HEK293 (cell line): ENCODE data around the gene MARK3.

Experiments used
- CTCF ChIA-PET: fragments of 350-600 bp; formaldehyde crosslinking; extraction: SDS; loops from one replicate; lab custom pipeline; 2021; ENCODE audit warnings: antibody characterized with exemption; lab: Yijun Ruan, JAX
- POLR2A ChIA-PET: fragments of 300-600 bp; formaldehyde crosslinking; extraction: SDS; loops from one replicate; lab custom pipeline; 2020; ENCODE audit warnings: antibody characterized with exemption, inconsistent platforms; lab: Yijun Ruan, JAX
- H3K27ac ChIP-seq: fragments of 200-500 bp; sonication (Bioruptor generic); 2 replicates; pipeline ENCODE4 v1.5.1; 2014; ENCODE audit warnings: low read depth, low read length, control low read depth, inconsistent platforms; ENCODE audit errors: extremely low read depth
- H3K36me3 ChIP-seq, 2 experiments: fragments of 200-500 bp in 1 of 2; sonication (Bioruptor generic) in 1 of 2; 1 replicate in 1 of 2; 2 replicates in 1 of 2; pipeline ENCODE4 v1.5.1; 2014 to 2017; ENCODE audit warnings: inconsistent platforms in 2 of 2, low read length in 2 of 2; ENCODE audit not compliant: control insufficient read depth in 2 of 2, insufficient read depth in 1 of 2
- H3K4me1 ChIP-seq: fragments of 200-500 bp; sonication (Bioruptor generic); 2 replicates; pipeline ENCODE4 v1.5.1; 2014; ENCODE audit warnings: mild to moderate bottlenecking, low read length, inconsistent platforms; ENCODE audit not compliant: control insufficient read depth, insufficient read depth
- H3K4me3 ChIP-seq: 2 replicates; pipeline ENCODE4 v1.5.1; 2011; ENCODE audit warnings: low read depth, mild to moderate bottlenecking, control low read depth, low read length, moderate library complexity
- H3K9me3 ChIP-seq: fragments of 200-500 bp; sonication (Bioruptor generic); 2 replicates; pipeline ENCODE4 v1.5.1; 2014; ENCODE audit warnings: low read depth, low read length, inconsistent platforms; ENCODE audit not compliant: control insufficient read depth, insufficient read depth
- GLI4 ChIP-seq: fragments of 450-650 bp; formaldehyde crosslinking; IDR thresholded peaks from 2 replicates; pipeline ENCODE4 v1.5.1; 2016; ENCODE audit warnings: missing biosample characterization, missing genetic modification characterization
- GLIS1 ChIP-seq: fragments of 450-650 bp; formaldehyde crosslinking; IDR thresholded peaks from 2 replicates; pipeline ENCODE4 v1.5.1; 2016; ENCODE audit warnings: missing biosample characterization, missing genetic modification characterization
- OSR2 ChIP-seq: fragments of 450-650 bp; formaldehyde crosslinking; IDR thresholded peaks from 2 replicates; pipeline ENCODE4 v1.5.1; 2016; ENCODE audit warnings: missing biosample characterization, missing genetic modification characterization
- SCRT1 ChIP-seq: fragments of 450-650 bp; formaldehyde crosslinking; IDR thresholded peaks from 2 replicates; pipeline ENCODE4 v1.5.1; 2016; ENCODE audit warnings: missing biosample characterization, missing genetic modification characterization, borderline replicate concordance
- SCRT2 ChIP-seq: fragments of 450-650 bp; formaldehyde crosslinking; IDR thresholded peaks from 2 replicates; pipeline ENCODE4 v1.5.1; 2016; ENCODE audit warnings: missing biosample characterization, missing genetic modification characterization
- TRIM28 ChIP-seq: IDR thresholded peaks from 2 replicates; pipeline ENCODE4 v1.6.1; 2011; ENCODE audit warnings: low read length, control low read depth, borderline replicate concordance
- WT1 ChIP-seq: fragments of 450-650 bp; formaldehyde crosslinking; IDR thresholded peaks from 2 replicates; pipeline ENCODE4 v1.5.1; 2016; ENCODE audit warnings: missing biosample characterization, missing genetic modification characterization
- ZBTB17 ChIP-seq: fragments of 450-650 bp; formaldehyde crosslinking; IDR thresholded peaks from 2 replicates; pipeline ENCODE4 v1.5.1; 2016; ENCODE audit warnings: missing biosample characterization, missing genetic modification characterization
- ZEB2 ChIP-seq: fragments of 450-650 bp; formaldehyde crosslinking; IDR thresholded peaks from 2 replicates; pipeline ENCODE4 v1.5.1; 2016; ENCODE audit warnings: missing biosample characterization, missing genetic modification characterization
- ZFHX2 ChIP-seq: fragments of 450-650 bp; formaldehyde crosslinking; conservative IDR thresholded peaks from 2 replicates; pipeline ENCODE4 v1.5.1; 2016; ENCODE audit warnings: missing biosample characterization, missing genetic modification characterization
- ZNF121 ChIP-seq: fragments of 450-650 bp; formaldehyde crosslinking; IDR thresholded peaks from 2 replicates; pipeline ENCODE4 v1.5.1; 2016; ENCODE audit warnings: missing biosample characterization, missing genetic modification characterization
- ZNF521 ChIP-seq: fragments of 450-650 bp; formaldehyde crosslinking; IDR thresholded peaks from 2 replicates; pipeline ENCODE4 v1.5.1; 2017; ENCODE audit warnings: missing biosample characterization, mild to moderate bottlenecking, missing genetic modification characterization
- ZNF561 ChIP-seq: fragments of 450-650 bp; IDR thresholded peaks from 2 replicates; pipeline ENCODE4 v1.5.1; 2018; ENCODE audit warnings: missing biosample characterization, missing genetic modification characterization, borderline replicate concordance
- ZNF600 ChIP-seq: fragments of 450-650 bp; formaldehyde crosslinking; IDR thresholded peaks from 2 replicates; pipeline ENCODE4 v1.5.1; 2016; ENCODE audit warnings: missing biosample characterization, missing genetic modification characterization
- ZNF629 ChIP-seq: fragments of 450-650 bp; formaldehyde crosslinking; IDR thresholded peaks from 2 replicates; pipeline ENCODE4 v1.5.1; 2017; ENCODE audit warnings: missing biosample characterization, missing genetic modification characterization
- ZNF660 ChIP-seq: fragments of 450-650 bp; IDR thresholded peaks from 2 replicates; pipeline ENCODE4 v1.5.1; 2018; ENCODE audit warnings: missing biosample characterization, mild to moderate bottlenecking, missing genetic modification characterization
- TF ChIP-seq, protein P1 (sequence below): fragments of 450-650 bp; formaldehyde crosslinking; conservative IDR thresholded peaks from 2 replicates; pipeline ENCODE4 v1.5.1; 2016; ENCODE audit warnings: low read depth, missing biosample characterization, missing genetic modification characterization
- TF ChIP-seq, protein P2 (sequence below): fragments of 450-650 bp; formaldehyde crosslinking; IDR thresholded peaks from 2 replicates; pipeline ENCODE4 v1.5.1; 2016; ENCODE audit warnings: missing biosample characterization, missing genetic modification characterization
- TF ChIP-seq, protein P3 (sequence below): fragments of 450-650 bp; formaldehyde crosslinking; IDR thresholded peaks from 2 replicates; pipeline ENCODE4; 2016; ENCODE audit warnings: missing biosample characterization, missing genetic modification characterization
- TF ChIP-seq, protein P4 (sequence below): fragments of 450-650 bp; formaldehyde crosslinking; IDR thresholded peaks from 2 replicates; pipeline ENCODE4 v1.5.1; 2016; ENCODE audit warnings: missing biosample characterization, missing genetic modification characterization
- TF ChIP-seq, protein P5 (sequence below): fragments of 450-650 bp; formaldehyde crosslinking; IDR thresholded peaks from 2 replicates; pipeline ENCODE4 v1.5.1; 2017; ENCODE audit warnings: missing biosample characterization, missing genetic modification characterization

The MARK3 gene

DNA sequence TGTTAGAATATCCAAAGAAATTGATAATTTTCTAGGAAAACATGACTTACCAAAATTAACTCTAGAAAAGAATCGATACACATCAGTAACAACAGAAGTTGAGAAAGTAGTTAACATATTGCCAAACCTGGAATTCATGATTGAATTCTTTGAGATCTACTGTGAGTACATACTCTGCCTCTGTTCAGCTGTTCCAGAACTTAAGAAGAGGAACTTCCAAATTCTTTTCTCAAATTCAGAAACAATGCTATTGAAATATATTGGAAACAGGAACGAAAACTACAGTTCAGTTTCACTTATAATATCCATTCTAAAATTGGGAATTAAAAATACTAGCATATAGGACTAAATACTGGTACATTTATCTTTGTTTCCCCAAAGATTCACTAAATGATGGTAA, 57.9 kb downstream of the MARK3 start:
- H3K9me3 ChIP-seq: no peaks in the 10 kb centered on the region
- ChIA-PET CTCF (interaction anchor here (0.5 to 0.7 kb wide), 2 partner anchors 16 to 143 kb away, joined by 3 read pairs; no protein-coding TSS in a partner anchor), POLR2A (interaction anchor here (0.6 kb wide), 1 partner anchor 16 kb away, joined by 4 read pairs; no protein-coding TSS in a partner anchor)
- H3K27ac ChIP-seq: no peak overlapping the region
- H3K36me3 ChIP-seq: peaks cover 4 to 6% of the 10 kb centered on the region in 2 experiments; a peak in 2 of 3 replicates
- H3K4me1 ChIP-seq: peaks cover 24% of the 10 kb centered on the region
- TF ChIP-seq ZNF521 (tag by site-specific recombination): no peak
- TF ChIP-seq, protein P1, sequence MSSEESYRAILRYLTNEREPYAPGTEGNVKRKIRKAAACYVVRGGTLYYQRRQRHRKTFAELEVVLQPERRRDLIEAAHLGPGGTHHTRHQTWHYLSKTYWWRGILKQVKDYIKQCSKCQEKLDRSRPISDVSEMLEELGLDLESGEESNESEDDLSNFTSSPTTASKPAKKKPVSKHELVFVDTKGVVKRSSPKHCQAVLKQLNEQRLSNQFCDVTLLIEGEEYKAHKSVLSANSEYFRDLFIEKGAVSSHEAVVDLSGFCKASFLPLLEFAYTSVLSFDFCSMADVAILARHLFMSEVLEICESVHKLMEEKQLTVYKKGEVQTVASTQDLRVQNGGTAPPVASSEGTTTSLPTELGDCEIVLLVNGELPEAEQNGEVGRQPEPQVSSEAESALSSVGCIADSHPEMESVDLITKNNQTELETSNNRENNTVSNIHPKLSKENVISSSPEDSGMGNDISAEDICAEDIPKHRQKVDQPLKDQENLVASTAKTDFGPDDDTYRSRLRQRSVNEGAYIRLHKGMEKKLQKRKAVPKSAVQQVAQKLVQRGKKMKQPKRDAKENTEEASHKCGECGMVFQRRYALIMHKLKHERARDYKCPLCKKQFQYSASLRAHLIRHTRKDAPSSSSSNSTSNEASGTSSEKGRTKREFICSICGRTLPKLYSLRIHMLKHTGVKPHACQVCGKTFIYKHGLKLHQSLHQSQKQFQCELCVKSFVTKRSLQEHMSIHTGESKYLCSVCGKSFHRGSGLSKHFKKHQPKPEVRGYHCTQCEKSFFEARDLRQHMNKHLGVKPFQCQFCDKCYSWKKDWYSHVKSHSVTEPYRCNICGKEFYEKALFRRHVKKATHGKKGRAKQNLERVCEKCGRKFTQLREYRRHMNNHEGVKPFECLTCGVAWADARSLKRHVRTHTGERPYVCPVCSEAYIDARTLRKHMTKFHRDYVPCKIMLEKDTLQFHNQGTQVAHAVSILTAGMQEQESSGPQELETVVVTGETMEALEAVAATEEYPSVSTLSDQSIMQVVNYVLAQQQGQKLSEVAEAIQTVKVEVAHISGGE (tag by site-specific recombination): no peak
- no peak for TF ChIP-seq ZNF121 (tag by site-specific recombination)
- no peak for TF ChIP-seq GLI4
- no peak overlapping the region for H3K4me3 ChIP-seq

DNA sequence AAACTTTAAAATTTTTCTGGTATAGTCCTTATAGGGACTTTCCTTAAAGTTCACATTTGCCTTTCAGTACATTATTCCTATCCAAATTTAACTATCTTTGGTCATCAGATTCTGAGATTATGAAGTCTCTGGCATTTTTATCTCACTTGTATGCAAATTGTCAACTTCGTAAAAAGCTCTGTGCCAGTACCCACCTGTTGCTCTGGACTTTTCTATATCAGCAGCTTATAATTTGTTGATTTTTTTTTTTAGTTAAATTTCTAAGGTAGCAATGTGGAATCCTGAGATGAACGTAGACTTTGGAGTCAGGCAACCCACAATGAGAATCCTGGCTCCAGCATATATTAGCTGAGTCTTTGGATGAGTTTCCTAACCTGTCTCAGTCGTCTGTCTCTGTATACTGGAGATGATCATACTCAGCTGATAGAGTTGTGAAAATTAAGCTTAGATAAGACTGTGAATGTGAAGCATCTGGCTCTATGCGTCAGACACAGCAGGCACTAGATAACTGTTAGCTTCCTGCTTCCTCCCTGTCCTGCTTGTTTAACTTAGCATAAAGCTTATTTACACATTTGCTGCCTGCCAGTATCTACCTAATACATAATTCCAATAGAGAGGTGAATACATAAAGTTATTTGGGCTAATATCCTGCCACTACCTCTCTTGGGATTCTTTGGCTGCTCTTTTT, 59.8 kb downstream of the MARK3 start:
- H3K27ac ChIP-seq: no peak overlapping the region
- H3K4me1 ChIP-seq: peaks cover 24% of the 10 kb centered on the region
- TF ChIP-seq, protein P2, sequence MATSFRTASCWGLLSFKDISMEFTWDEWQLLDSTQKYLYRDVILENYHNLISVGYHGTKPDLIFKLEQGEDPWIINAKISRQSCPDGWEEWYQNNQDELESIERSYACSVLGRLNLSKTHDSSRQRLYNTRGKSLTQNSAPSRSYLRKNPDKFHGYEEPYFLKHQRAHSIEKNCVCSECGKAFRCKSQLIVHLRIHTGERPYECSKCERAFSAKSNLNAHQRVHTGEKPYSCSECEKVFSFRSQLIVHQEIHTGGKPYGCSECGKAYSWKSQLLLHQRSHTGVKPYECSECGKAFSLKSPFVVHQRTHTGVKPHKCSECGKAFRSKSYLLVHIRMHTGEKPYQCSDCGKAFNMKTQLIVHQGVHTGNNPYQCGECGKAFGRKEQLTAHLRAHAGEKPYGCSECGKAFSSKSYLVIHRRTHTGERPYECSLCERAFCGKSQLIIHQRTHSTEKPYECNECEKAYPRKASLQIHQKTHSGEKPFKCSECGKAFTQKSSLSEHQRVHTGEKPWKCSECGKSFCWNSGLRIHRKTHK (tag by site-specific recombination): no peak
- no peak for TF ChIP-seq ZNF660 (tag by site-specific recombination)
- peak; percentile 70 for TF ChIP-seq WT1 (tag by site-specific recombination)
- peak; percentile 58 for TF ChIP-seq ZNF629 (tag by site-specific recombination)
- no peak for TF ChIP-seq GLIS1
- TF ChIP-seq, protein P3, sequence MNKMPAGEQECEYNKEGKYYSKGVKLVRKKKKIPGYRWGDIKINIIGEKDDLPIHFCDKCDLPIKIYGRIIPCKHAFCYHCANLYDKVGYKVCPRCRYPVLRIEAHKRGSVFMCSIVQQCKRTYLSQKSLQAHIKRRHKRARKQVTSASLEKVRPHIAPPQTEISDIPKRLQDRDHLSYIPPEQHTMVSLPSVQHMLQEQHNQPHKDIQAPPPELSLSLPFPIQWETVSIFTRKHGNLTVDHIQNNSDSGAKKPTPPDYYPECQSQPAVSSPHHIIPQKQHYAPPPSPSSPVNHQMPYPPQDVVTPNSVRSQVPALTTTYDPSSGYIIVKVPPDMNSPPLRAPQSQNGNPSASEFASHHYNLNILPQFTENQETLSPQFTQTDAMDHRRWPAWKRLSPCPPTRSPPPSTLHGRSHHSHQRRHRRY (tag by site-specific recombination): no peak
- TF ChIP-seq ZBTB17 (tag by site-specific recombination): no peak
- TF ChIP-seq SCRT1 (tag by site-specific recombination): peak; percentile 77; the same call in 1 of the 2 replicates
- TF ChIP-seq ZEB2 (tag by site-specific recombination): 0 out of 2 replicates have a peak, but pooled peaks have one; percentile 26
- 0 out of 2 replicates have a peak, but pooled peaks have one; percentile 14 for TF ChIP-seq ZNF600
- TF ChIP-seq ZFHX2: no peak
- TF ChIP-seq, protein P4, sequence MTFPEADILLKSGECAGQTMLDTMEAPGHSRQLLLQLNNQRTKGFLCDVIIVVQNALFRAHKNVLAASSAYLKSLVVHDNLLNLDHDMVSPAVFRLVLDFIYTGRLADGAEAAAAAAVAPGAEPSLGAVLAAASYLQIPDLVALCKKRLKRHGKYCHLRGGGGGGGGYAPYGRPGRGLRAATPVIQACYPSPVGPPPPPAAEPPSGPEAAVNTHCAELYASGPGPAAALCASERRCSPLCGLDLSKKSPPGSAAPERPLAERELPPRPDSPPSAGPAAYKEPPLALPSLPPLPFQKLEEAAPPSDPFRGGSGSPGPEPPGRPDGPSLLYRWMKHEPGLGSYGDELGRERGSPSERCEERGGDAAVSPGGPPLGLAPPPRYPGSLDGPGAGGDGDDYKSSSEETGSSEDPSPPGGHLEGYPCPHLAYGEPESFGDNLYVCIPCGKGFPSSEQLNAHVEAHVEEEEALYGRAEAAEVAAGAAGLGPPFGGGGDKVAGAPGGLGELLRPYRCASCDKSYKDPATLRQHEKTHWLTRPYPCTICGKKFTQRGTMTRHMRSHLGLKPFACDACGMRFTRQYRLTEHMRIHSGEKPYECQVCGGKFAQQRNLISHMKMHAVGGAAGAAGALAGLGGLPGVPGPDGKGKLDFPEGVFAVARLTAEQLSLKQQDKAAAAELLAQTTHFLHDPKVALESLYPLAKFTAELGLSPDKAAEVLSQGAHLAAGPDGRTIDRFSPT (tag by site-specific recombination): no peak
- TF ChIP-seq ZNF561 (tag by site-specific recombination): no peak
- TF ChIP-seq TRIM28: 0 out of 2 replicates have a peak, but pooled peaks have one; percentile 14
- TF ChIP-seq SCRT2 (tag by site-specific recombination): peak; percentile 90
- peak; percentile 71 for TF ChIP-seq OSR2 (tag by site-specific recombination)
- TF ChIP-seq GLI4: no peak
- TF ChIP-seq, protein P5, sequence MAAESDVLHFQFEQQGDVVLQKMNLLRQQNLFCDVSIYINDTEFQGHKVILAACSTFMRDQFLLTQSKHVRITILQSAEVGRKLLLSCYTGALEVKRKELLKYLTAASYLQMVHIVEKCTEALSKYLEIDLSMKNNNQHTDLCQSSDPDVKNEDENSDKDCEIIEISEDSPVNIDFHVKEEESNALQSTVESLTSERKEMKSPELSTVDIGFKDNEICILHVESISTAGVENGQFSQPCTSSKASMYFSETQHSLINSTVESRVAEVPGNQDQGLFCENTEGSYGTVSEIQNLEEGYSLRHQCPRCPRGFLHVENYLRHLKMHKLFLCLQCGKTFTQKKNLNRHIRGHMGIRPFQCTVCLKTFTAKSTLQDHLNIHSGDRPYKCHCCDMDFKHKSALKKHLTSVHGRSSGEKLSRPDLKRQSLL (tag by site-specific recombination): peak; percentile 75
- POLR2A ChIA-PET: no interaction called here
- no peaks in the 10 kb centered on the region for H3K9me3 ChIP-seq
- CTCF ChIA-PET: interaction anchor here (0.6 to 0.8 kb wide), 4 partner anchors 11 to 59 kb away, joined by 3 to 5 read pairs (median 4); no protein-coding TSS in a partner anchor
- peaks cover 0 to under 1% of the 10 kb centered on the region in 2 experiments; a peak in 2 of 3 replicates for H3K36me3 ChIP-seq
- no peak overlapping the region for H3K4me3 ChIP-seq
